ENCODE measurements around the gene MEGF9. TPM values are rescaled to one million over a fixed set of nuclear protein-coding genes. Genes with fewer than 3 reads are reported as not detected.
A peak's percentile ranks its signal among the peaks of the same experiment; 100 is the strongest.

Gene MEGF9
- polyA plus RNA-seq, 1 donor (not counting 4 experiments of a cell fraction or from before 2014, with no cell fraction given): 11.2 TPM

GRCh38 chr9:120708526-120709224 lies 5.6 kb downstream of the MEGF9 start:
- dilution Hi-C loops (cut with MboI; ENCODE audit: extremely low pct_ligation_motif_present, low sequenced_read_pairs): no loop called here
- H3K9ac ChIP-seq (ENCODE audit: control insufficient read depth, extremely low read depth, insufficient read depth, low read length): peak overlapping the region; percentile 57
- no peak overlapping the region for H2AFZ ChIP-seq (ENCODE audit: control insufficient read depth, low read length)
- no peaks in the 10 kb centered on the region for H3K27me3 ChIP-seq (ENCODE audit: control insufficient read depth, extremely low read depth, insufficient read depth, low read length)
- no peaks in the 10 kb centered on the region for H3K9me3 ChIP-seq (ENCODE audit: control insufficient read depth, low read depth, low read length)
- peaks cover 33% of the 10 kb centered on the region for H3K4me1 ChIP-seq (ENCODE audit: control insufficient read depth, extremely low read depth, insufficient read depth, low read length)
- FAIRE-seq: peak; percentile 73
- H4K20me1 ChIP-seq (ENCODE audit: control insufficient read depth, extremely low read depth, insufficient read depth, low read length): no peaks in the 10 kb centered on the region
- no peaks in the 10 kb centered on the region for H3K9me1 ChIP-seq (ENCODE audit: control insufficient read depth, extremely low read depth, insufficient read depth, low read length)
- H3K79me2 ChIP-seq (ENCODE audit: control insufficient read depth, insufficient read depth, low read length): peaks cover 50% of the 10 kb centered on the region
- no peak for DNase-seq (ENCODE audit: low read depth, low spot score)
- peak overlapping the region; percentile 82 for H3K27ac ChIP-seq (ENCODE audit: control insufficient read depth, insufficient read depth, low read length)
- H3K4me3 ChIP-seq (ENCODE audit: control insufficient read depth in 2 of 3, extremely low read depth in 1 of 3, insufficient read depth in 2 of 3, low read depth in 1 of 3, low read length in 3 of 3): peak overlapping the region in 2 of 3 experiments; percentile 23 to 40
- no peak for TF ChIP-seq EZH2 (IDR thresholded peaks at IDR 0.05; ENCODE audit: low read length)
- no peak for TF ChIP-seq CTCF (optimal IDR thresholded peaks at IDR 0.05 in 1 of 3, IDR thresholded peaks at IDR 0.05 in 1 of 3, conservative IDR thresholded peaks at IDR 0.05 in 1 of 3; ENCODE audit: extremely low read depth in 1 of 3, insufficient read depth in 2 of 3, low read length in 3 of 3)
- H3K4me2 ChIP-seq (ENCODE audit: control insufficient read depth, extremely low read depth, insufficient read depth, low read depth, low read length): peak overlapping the region; percentile 98
- H3K36me3 ChIP-seq (ENCODE audit: control insufficient read depth in 2 of 2, extremely low read depth in 1 of 2, insufficient read depth in 2 of 2, low read length in 2 of 2): no peaks in the 10 kb centered on the region

GRCh38 chr9:120707170-120707569 lies 7.1 kb downstream of the MEGF9 start:
- H2AFZ ChIP-seq (ENCODE audit: control insufficient read depth, low read length): no peak overlapping the region
- peaks cover 27% of the 10 kb centered on the region for H3K4me1 ChIP-seq (ENCODE audit: control insufficient read depth, extremely low read depth, insufficient read depth, low read length)
- no peaks in the 10 kb centered on the region for H4K20me1 ChIP-seq (ENCODE audit: control insufficient read depth, extremely low read depth, insufficient read depth, low read length)
- no peak overlapping the region for H3K4me3 ChIP-seq (ENCODE audit: control insufficient read depth in 2 of 3, extremely low read depth in 1 of 3, insufficient read depth in 2 of 3, low read depth in 1 of 3, low read length in 3 of 3)
- H3K36me3 ChIP-seq (ENCODE audit: control insufficient read depth in 2 of 2, extremely low read depth in 1 of 2, insufficient read depth in 2 of 2, low read length in 2 of 2): no peaks in the 10 kb centered on the region
- no peak overlapping the region for H3K4me2 ChIP-seq (ENCODE audit: control insufficient read depth, extremely low read depth, insufficient read depth, low read depth, low read length)
- no peak for TF ChIP-seq CTCF (optimal IDR thresholded peaks at IDR 0.05 in 1 of 3, IDR thresholded peaks at IDR 0.05 in 1 of 3, conservative IDR thresholded peaks at IDR 0.05 in 1 of 3; ENCODE audit: extremely low read depth in 1 of 3, insufficient read depth in 2 of 3, low read length in 3 of 3)
- TF ChIP-seq EZH2 (IDR thresholded peaks at IDR 0.05; ENCODE audit: low read length): no peak
- no peak for FAIRE-seq
- dilution Hi-C loops (cut with MboI; ENCODE audit: extremely low pct_ligation_motif_present, low sequenced_read_pairs): no loop called here
- H3K79me2 ChIP-seq (ENCODE audit: control insufficient read depth, insufficient read depth, low read length): peaks cover 35% of the 10 kb centered on the region
- no peak overlapping the region for H3K9ac ChIP-seq (ENCODE audit: control insufficient read depth, extremely low read depth, insufficient read depth, low read length)
- H3K9me3 ChIP-seq (ENCODE audit: control insufficient read depth, low read depth, low read length): no peaks in the 10 kb centered on the region
- no peaks in the 10 kb centered on the region for H3K9me1 ChIP-seq (ENCODE audit: control insufficient read depth, extremely low read depth, insufficient read depth, low read length)
- no peak overlapping the region for H3K27ac ChIP-seq (ENCODE audit: control insufficient read depth, insufficient read depth, low read length)
- no peak for DNase-seq (ENCODE audit: low read depth, low spot score)
- no peaks in the 10 kb centered on the region for H3K27me3 ChIP-seq (ENCODE audit: control insufficient read depth, extremely low read depth, insufficient read depth, low read length)

All from keratinocyte (primary cell).